GM10847 (cell line): ENCODE results near the gene TOMM7.

Source experiments
- POLR2A ChIP-seq: IDR thresholded peaks from 2 replicates; pipeline ENCODE4 v1.6.1; 2011; ENCODE audit not compliant: insufficient read length; ENCODE audit errors: extremely low read depth

The TOMM7 gene

DNA sequence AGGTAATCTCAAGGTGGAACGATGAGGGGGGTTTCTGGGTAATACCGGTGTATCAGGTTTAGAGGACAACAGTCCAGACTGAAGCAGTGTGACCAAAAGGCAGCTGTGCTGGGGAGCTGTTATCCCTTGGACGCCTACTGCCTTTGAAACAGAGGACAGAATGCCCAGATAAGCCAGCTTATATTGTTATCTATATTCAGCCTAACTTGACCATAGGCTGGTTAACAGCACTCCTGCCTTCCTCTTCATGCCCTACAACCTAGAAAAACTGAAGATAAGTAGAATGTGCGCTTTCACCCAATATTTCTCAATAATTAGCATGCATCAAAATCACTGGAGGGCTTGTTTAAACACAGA lies 50.8 kb downstream of the TOMM7 start:
- TF ChIP-seq POLR2A, result no peak

DNA sequence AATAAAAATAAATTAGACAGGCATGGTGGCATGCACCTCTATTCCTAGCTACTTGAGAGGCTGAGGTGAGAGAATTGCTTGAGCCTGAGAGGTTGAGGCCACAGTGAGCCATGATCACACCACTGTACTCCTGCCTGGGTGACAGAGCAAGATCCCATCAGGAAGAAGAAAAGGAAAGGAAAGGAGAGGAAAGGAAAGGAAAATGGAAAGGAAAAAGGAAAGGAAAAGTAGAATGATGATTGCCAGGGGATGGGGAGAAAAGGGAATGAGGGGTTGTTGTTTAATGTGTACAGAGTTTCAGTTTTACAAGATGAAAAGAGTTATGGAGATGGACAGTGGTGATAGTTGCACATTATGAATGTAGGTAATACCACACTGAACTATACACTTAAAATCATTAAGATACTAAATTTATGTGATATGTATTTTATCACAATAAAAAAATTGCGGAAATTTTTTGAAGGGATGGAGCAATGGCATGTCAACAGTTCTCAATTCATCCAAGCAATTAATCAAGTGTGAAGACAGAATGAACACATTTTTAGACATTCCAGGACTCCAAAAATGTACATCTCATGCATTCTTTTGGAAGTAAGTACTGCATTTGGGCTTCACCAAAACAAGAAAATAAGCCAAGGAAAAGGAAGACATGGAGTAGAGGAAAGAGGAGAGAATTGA lies 51.3 kb downstream of the TOMM7 start:
- TF ChIP-seq POLR2A, result no peak

- TF ChIP-seq POLR2A, result no peak
These were observed 57.0 kb downstream of the TOMM7 start for GRCh38 chr7:22765609-22766008.
